NCI-H524 (cell line): ENCODE data around the gene REXO1.

Experiments used
- DNase-seq, 2 experiments: peaks; one replicate each; lab custom pipeline; 2025; lab: John Stamatoyannopoulos, UW

Gene REXO1

GRCh38 chr19:1849132-1849474, 820 bp upstream of the REXO1 start:
- no peak for DNase-seq

- no peak for DNase-seq
These were observed 442 bp downstream of the REXO1 start for GRCh38 chr19:1847684-1848398.

GRCh38 chr19:1847348-1847683, 967 bp downstream of the REXO1 start:
- no peak for DNase-seq

- no peak for DNase-seq
These were observed 1.6 kb downstream of the REXO1 start for GRCh38 chr19:1846517-1847204.

GRCh38 chr19:1845642-1846041, 2.6 kb downstream of the REXO1 start:
- no peak for DNase-seq

- no peak for DNase-seq
These were observed 3.2 kb downstream of the REXO1 start for GRCh38 chr19:1845125-1845515.

- DNase-seq, result no peak
These were observed 3.7 kb downstream of the REXO1 start for GRCh38 chr19:1844513-1845124.

- no peak for DNase-seq
These were observed 4.5 kb downstream of the REXO1 start for GRCh38 chr19:1843646-1844394.

GRCh38 chr19:1843116-1843515, 5.2 kb downstream of the REXO1 start:
- DNase-seq, result no peak

GRCh38 chr19:1841209-1841924, 6.9 kb downstream of the REXO1 start:
- DNase-seq, result no peak

GRCh38 chr19:1840541-1841115, 7.7 kb downstream of the REXO1 start:
- no peak for DNase-seq

GRCh38 chr19:1839658-1840540, 8.4 kb downstream of the REXO1 start:
- no peak for DNase-seq

GRCh38 chr19:1837625-1838105, 10.6 kb downstream of the REXO1 start:
- DNase-seq, result no peak

- no peak for DNase-seq
These were observed 11.1 kb downstream of the REXO1 start for GRCh38 chr19:1837222-1837565.

- no peak for DNase-seq
These were observed 11.6 kb downstream of the REXO1 start for GRCh38 chr19:1836458-1837221.

GRCh38 chr19:1833540-1833939, 14.7 kb downstream of the REXO1 start:
- DNase-seq, result no peak

- no peak for DNase-seq
These were observed 16.1 kb downstream of the REXO1 start for GRCh38 chr19:1832046-1832663.

GRCh38 chr19:1830978-1831377, 17.3 kb downstream of the REXO1 start:
- no peak for DNase-seq

- DNase-seq, result no peak
These were observed 17.7 kb downstream of the REXO1 start for GRCh38 chr19:1830568-1830967.

- no peak for DNase-seq
These were observed 18.3 kb downstream of the REXO1 start for GRCh38 chr19:1829958-1830357.
